ENCODE data around the gene RSF1.
"Not testable (repeated sequence)": the region's sequence is repeated elsewhere in the genome, so short reads cannot be mapped to it uniquely, and the experiment has no call there.

RSF1 gene

GRCh38 chr11:77672264-77672663, 148.3 kb downstream of the RSF1 start:
- DNase-seq: no peak

GRCh38 chr11:77669848-77670511, 150.5 kb downstream of the RSF1 start:
- no peak for DNase-seq

DNA sequence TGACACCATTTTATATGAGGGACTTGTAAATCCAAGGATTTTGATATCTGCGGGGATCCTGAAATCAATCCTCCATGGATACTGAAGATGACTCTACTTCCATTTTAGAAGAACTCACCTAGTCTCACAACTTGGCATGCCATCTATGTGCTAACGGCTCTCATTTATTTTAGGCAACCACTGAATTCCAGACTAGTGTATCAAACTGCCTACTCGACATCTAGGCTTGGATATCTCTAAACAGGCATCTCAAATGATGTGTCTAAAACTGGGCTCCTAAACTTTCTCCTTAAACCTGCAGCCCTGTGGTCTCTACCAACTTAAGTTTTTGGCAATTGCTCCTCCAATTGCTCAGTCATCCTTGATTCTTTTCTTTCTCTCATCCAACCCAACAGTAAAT, 151.8 kb downstream of the RSF1 start:
- no peak for DNase-seq

DNA sequence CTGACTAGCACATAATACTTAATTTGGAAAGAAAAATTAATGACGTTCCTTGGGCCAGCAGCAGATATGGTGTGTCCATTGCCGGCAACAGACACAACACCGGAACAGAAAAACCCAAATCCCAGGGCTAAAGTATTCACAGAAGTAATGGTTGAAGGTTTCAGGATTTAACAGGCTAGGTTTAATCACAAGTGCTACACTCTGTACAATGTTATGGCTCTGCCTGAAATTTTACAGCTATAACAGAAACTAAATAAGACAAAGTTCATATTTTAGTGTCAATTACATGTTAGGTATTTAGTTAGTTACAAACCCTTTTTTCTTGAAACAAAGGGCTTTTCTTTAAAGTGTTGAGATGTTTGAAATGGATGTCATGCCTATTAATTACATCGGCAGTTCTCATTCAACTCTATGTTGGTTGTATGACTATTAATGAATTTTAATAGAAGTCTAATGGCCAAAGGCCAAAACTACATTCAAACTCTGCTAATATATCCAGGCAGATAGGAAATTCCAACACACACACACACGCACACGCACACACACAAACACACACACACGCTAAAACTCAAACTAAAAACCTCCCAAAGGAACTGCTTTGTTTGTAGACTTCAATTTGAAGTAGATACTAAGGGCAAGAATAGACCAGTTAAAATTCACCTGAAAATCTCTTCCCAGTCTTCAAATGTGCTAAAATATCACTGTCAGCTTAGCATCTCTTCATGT, 155.1 kb downstream of the RSF1 start:
- DNase-seq: no peak

- DNase-seq: no peak
Measured at GRCh38 chr11:77661670-77662069, 158.9 kb downstream of the RSF1 start.

DNA sequence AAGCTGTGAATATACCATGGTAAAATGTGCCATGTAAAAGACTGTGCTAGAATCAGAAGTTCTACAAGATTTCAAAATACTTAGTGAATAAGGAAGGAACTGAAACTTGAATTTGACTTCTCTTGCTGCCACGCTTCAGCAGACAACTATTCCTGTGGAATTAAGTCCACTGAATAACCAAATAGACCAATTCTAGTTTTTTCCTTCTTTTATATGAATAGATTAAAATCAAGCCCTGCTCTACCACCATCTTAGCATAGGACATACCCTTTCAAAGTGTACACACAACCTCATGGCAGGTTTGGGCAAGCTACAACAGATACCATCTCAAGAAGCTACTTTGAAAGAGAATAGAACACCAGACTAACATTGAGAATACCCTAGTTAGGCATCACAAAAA, 159.6 kb downstream of the RSF1 start:
- DNase-seq: no peak

DNA sequence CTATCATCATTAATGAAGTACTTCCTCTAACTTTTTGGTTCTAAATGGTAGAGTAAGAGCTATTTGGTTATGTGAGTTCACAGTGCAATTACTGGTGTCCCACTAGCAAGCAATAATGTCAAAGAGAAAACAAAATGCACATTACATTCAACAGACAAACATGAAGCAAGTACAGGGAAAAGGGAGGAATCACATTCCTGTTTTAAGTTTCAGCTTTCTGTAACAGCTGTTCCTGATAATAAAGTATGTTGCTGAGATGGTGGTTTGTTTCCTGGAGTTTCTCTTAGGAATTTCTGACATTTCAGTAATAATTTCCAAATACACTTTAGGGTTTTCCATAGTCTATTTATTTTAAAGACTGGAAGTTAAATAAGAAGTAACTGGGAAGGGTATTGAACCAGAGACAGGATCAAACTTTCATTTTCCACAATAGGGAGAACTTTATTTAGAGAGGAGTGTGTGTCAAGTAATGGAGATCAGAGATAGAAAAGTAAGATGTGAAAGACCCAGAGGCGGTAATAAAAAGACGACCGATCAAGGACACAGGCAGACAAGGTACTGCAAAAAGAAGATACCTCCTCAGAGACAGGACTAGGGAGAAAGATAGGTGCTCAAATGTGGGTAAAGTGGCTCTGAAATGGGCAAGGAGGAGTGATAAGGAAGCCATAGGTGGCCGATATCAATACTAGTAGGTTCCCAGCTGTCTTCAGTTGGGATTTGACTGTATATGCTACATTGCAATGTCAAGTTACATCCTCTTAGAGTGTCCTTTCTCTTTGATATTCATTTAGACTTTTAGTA, 162.1 kb downstream of the RSF1 start:
- no peak for DNase-seq

DNA sequence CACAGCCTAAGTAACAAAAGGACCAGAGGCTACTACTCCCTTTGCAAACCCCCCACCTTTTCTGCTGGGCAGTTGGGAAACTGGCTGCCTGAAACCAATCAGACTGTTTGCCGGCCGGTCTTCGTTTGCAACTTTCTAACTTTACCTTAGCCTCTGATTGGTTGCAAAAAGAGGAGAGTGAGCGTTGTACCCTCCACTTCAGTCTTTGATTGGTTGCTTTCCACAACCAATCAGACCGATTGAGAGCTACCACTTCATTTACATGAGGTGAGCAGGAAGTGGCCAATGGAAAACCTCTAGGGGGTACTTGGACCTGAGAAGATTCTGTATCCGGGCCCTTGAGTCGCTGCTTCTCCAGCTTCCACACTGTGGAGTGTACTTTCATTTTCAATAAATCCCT, 164.2 kb downstream of the RSF1 start:
- DNase-seq: no peak

DNA sequence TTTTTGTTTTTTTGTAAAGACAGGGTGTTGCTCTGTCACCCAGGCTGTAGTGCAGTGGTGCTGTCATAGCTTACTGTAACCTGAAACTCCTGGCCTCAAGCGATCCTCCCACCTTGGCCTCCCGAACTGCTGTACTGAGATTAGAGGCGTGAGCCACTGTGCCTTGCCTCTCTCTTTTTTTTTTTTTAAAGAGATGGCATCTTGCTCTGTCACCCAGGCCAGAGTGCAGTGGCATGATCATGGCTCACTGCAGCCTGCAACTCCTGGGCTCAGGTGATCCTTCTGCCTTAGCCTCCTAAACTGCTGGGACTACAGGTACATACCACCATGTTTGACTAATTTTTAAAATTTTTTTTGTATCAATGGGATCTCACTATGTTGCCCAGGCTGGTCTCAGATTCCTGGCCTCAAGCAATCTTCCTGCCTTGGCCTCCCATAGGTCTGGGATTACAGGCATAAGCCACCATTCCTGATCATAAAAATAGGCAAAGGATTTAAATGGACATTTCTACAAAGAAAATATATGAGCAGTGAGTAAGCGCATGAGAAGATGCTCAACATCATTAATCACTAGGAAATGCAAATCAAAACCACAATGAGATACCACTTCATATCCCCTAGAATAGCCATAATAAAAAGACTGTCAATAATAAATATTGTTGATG, 165.6 kb downstream of the RSF1 start:
- DNase-seq: no peak

DNA sequence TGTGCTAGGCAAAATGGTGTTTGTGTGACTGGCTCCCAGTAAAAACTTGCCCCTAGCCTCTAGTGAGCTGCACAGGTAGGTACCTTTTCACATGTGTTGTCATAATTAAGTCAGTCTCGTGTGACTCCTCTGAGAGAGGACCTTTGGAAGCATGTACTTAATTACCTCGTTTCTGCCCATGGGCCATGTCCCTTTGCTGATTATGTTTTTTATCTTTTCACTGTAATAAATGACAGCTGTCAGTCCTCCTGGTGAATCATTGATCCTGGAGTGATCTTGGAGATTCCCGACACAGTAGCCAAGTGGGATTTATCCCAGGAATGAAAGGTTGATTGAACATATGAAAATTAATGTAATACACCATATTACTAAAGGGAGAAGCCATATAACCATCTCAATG, 170.4 kb downstream of the RSF1 start:
- no peak for DNase-seq

DNA sequence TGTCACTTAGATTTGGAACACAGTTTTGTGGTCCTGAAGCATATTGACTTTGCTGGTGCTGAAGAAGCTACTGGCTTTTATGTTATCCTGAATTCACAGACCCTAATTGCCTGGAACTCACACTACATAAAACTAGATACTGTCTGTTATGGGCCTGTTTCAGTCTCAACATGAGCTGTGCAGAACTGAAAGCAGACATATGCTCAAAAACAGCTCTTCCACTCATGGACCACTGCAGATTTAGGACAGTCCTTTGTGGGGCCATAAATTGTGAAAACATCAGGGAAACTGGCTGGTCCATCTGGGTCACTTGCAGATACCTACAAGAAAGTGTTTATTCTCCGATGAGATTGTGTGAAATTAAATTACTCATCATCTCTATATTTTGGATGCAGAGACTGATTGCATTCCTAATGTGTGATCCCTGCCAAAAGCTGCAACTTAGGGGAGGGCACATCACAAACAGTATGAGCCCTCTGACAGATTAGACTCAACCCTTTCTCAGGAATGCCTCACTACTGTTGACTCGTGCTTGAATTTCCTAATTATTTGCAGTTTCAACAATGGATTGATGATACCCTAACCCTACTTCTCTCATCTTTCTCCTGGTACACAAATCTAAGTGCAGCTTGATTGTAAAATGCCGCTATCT, 172.7 kb downstream of the RSF1 start:
- DNase-seq: no peak

DNA sequence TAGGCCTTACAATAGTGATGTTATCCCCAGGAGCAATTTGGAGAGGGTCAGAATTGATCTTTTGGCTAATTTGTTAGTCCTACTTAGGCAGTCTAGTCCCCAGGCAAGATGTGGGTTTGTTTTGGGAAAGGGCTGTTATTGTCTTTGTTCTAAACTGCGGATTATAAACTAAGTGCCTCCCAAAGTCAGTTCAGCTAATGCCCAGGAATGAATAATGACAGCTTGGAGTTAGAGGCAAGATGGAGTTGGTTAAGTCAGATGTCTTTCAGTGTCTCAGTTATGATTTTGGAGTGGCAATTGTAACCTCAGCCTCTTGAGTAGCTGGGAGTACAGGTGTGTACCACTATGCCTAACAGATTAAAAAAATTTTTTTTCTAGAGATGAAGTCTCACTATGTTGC, 175.6 kb downstream of the RSF1 start:
- DNase-seq: no peak

DNA sequence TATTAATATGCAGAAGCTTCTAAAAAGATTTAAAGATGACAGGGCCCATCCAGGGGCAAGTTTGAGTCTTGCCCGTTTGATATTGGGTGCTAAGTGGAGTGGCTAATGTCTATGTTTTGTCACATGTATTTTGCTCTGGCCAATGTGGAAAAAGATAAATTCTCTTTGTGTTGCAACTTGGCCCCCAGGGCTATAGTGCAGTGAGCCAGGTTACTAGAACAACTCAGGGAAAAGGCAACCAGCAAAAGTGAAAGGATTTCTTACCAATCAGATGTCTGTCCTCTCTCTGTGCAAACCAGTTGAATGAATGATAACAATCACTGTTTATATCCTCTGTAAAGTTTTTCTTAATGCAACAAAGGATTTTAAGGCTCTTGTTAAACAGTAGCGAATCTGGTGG, 178.3 kb downstream of the RSF1 start:
- no peak for DNase-seq

GRCh38 chr11:77637345-77638165, 183.0 kb downstream of the RSF1 start, which contains the start of gene CLNS1A:
TSS of gene CLNS1A (minus strand) at chr11:77637794. CDS start at chr11:77637714, 80 bp downstream.
- peak; percentile 93 for DNase-seq

DNA sequence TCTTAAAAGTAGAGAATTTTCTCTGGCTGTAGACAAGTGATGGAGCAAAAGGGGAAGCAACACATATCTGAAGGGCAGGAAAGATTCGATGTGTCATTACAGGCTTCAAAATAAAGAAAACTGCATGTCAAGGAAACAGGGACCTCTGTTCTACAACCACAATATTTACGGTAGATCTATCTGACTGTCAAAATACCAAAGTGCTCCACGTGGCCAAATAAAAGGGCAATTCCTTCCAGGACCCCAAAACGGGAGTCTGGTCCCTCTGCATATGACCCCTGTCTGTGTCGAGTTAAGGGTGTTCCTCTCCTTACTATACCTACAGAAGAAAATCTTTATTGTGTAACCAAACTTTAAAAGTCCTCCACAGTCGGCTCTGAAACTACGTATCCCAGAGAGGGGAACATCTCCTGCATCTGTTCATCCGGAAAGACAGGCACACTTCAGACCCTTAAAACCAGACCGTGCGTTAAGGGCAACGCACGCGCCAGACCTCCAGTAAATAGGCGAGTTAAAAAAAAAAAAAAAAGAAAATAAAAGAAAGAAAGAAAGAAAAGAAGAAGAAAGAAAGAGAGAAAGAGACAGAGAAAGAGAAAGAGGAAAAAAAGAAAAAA, 183.7 kb downstream of the RSF1 start:
- no peak for DNase-seq

- not testable (repeated sequence) for DNase-seq
Measured at GRCh38 chr11:77633926-77634325, 186.6 kb downstream of the RSF1 start.

DNA sequence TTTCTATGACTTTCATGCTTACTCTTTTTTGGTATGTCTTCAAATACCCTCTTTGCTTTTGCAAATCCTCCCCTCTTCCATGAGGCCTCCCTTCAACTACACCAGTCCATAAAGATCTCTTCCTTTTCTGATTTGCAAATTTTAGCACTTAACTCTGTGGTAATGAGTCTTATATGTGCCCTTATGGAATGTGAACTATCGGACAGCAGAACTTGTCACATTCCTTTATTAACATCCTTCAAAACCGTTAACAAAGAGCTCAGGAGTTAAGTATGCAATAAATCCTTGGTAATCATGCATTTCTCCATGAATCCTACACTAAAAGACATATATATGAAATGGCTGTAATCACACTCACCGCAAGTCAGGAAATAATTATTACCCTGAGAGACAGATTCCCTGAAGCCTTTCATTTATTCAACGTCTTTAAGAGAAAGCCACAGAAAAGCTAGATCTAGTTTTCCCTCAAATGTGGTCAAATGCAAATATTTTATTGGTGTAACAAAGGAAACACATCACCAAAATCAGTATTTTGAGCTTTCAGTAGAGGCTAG, 190.3 kb downstream of the RSF1 start:
- DNase-seq: no peak

DNA sequence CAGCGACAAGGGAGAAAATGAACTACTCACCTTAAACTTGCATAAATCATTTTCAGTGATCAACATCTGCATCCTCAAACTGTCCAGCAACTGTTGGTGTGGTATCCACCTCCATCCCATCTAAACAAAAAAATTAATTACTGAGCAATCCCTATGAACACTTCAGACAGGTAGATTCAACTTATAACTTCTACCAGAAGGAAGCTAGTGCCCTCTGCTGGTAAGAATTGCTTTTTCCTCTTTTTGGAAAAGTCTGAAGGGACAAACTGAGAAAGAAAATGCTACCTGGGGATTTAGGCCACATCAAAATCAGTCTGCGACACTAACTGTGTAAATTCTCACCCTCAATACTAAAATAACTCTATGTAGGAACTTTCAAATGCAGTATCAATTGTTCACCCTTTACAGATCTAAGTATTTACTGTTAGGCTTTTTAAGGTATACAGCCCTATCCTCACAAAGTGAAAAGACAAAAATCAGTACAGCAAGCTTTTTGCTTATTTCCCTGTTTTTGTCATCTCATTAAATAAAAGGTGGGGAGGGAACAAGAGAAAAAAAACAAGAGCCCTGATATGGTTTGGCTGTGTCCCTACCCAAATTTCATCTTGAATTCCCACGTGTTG, 200.8 kb downstream of the RSF1 start:
- peak; percentile 18 for DNase-seq

DNA sequence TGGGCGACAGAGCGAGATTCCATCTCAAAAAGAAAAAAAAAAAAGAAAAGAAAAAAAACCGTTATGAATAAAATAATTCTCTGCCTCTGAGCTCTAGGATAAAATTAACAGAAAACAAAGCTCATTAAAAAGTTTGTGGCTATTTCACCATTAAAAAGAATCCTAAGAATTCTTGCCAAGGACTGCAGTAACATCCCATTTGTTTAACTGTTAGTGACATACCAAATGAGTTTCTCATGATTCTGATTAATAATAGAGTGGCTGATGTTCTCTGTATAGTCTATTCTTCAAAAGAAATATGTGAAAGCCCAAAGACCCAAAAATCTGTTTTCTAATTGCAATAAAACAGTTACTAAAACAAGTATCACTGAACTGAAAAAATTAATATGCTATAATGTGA, 202.6 kb downstream of the RSF1 start:
- no peak for DNase-seq

DNA sequence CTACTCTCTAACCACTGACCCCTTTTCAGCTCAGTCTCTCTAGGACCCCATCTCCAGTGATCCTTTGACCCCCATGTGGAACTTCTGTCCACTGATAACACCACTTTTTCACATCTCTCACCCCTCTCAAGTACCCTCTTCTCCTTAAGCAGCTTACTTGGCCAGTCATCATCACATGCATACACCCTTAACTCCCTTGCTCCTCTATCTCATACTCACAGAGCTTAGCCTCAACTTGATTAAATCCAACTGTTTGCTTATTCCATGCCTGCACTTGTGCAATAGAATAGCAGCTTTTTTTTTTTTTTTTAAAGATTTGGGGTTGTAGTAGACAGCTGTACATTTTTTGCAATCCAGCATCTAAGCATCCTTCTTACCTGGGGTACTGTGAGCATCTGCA, 208.6 kb downstream of the RSF1 start:
- DNase-seq: no peak
